LNCaP clone FGC (cell line): Measurements from ENCODE around the gene OR5M11.
"Not testable (repeated sequence)": the region's sequence is repeated elsewhere in the genome, so short reads cannot be mapped to it uniquely, and the experiment has no call there.

Experiments used
- DNase-seq: peaks from one replicate; pipeline ENCODE4 v3.0.0-alpha.2; 2011; ENCODE audit warnings: low read depth
- H3K4me3 ChIP-seq: 2 replicates; pipeline ENCODE4 v1.5.1; 2011; ENCODE audit warnings: mild to moderate bottlenecking, low read depth, low read length, control low read depth
- TF ChIP-seq, protein P1 (sequence below): IDR thresholded peaks from 2 replicates; pipeline ENCODE4 v1.5.1; 2012; ENCODE audit warnings: mild to moderate bottlenecking; ENCODE audit not compliant: control insufficient read depth, insufficient read depth; ENCODE audit errors: extremely low read depth

The OR5M11 gene

GRCh38 chr11:56543157-56543556, at the start of gene OR5M11:
Gene OR5M11, minus strand, starts transcription at chr11:56543257. Its CDS starts 0 bp downstream, at chr11:56543257.
- DNase-seq: no peak
- H3K4me3 ChIP-seq: no peak within 1 kb of the TSS
- TF ChIP-seq, protein P1, sequence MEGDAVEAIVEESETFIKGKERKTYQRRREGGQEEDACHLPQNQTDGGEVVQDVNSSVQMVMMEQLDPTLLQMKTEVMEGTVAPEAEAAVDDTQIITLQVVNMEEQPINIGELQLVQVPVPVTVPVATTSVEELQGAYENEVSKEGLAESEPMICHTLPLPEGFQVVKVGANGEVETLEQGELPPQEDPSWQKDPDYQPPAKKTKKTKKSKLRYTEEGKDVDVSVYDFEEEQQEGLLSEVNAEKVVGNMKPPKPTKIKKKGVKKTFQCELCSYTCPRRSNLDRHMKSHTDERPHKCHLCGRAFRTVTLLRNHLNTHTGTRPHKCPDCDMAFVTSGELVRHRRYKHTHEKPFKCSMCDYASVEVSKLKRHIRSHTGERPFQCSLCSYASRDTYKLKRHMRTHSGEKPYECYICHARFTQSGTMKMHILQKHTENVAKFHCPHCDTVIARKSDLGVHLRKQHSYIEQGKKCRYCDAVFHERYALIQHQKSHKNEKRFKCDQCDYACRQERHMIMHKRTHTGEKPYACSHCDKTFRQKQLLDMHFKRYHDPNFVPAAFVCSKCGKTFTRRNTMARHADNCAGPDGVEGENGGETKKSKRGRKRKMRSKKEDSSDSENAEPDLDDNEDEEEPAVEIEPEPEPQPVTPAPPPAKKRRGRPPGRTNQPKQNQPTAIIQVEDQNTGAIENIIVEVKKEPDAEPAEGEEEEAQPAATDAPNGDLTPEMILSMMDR: no peak

DNA sequence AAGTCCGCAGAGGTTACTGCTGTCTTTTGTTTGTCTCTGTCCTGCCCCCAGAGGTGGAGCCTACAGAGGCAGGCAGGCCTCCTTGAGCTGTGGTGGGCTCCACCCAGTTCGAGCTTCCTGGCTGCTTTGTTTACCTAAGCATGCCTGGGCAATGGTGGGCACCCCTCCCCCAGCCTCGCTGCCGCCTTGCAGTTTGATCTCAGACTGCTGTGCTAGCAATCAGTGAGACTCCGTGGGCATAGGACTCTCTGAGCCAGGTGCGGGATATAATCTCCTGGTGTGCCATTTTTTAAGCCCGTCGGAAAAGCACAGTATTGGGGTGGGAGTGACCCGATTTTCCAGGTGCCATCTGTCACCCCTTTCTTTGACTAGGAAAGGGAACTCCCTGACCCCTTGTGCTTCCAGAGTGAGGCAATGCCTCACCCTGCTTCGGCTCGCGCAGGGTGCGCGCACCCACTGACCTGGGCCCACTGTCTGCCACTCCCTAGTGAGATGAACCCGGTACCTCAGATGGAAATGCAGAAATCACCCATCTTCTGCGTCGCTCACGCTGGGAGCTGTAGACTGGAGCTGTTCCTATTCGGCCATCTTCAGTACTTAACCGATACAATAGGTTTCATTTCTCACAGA, 49.1 kb upstream of the OR5M11 start:
- H3K4me3 ChIP-seq: not testable (repeated sequence)

GRCh38 chr11:56577621-56578020, 34.6 kb upstream of the OR5M11 start, which contains the start of gene OR5M10:
Gene OR5M10, minus strand, starts transcription at chr11:56577721. Its CDS starts 0 bp downstream, at chr11:56577721.
- no peak for DNase-seq
- H3K4me3 ChIP-seq: no peak within 1 kb of the TSS
- TF ChIP-seq, protein P1: no peak

More for the DNA sequence above, 49.1 kb upstream of the OR5M11 start:
- DNase-seq: not testable (repeated sequence)

- no peak overlapping the region for H3K4me3 ChIP-seq
- TF ChIP-seq, protein P1: no peak
- no peak for DNase-seq
These were observed 15.5 kb upstream of the OR5M11 start for GRCh38 chr11:56558574-56558973.

DNA sequence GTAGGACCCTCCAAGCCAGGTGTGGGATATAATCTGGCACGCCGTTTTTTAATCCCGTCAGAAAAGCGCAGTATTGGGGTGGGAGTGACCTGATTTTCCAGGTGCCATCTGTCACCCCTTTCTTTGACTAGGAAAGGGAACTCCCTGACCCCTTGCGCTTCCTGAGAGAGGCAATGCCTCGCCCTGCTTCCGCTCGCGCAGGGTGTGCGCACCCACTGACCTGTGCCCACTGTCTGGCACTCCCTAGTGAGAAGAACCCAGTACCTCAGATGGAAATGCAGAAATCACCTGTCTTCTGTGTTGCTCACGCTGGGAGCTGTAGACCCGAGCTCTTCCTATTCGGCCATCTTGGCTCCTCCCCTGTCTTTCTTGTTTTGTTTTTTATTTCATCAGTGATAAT, 11.6 kb upstream of the OR5M11 start:
- not testable (repeated sequence) for H3K4me3 ChIP-seq, DNase-seq

DNA sequence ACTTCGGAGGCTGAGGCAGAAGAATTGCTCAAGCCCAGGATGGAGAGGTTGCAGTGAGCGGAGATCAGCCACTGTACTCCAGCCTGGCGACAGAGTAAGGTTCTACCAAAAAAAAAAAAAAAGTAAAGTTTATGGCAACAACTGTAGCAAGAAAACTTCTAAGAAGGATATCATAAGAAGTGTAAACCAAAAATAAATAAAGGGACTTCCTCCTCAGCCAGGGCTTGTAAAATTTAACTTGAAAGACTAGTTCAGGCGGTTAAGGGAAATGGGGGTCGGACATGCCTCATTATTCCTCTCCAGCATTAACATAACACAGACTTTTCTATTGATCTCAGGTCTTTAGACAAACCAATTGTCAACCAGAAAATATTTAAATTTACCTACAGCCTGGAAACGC, 2.5 kb upstream of the OR5M11 start:
- TF ChIP-seq, protein P1: no peak
- no peak overlapping the region for H3K4me3 ChIP-seq

GRCh38 chr11:56543739-56544138, 682 bp upstream of the OR5M11 start:
- no peak overlapping the region for H3K4me3 ChIP-seq
- TF ChIP-seq, protein P1: no peak
- no peak for DNase-seq

More for the DNA sequence above, 2.5 kb upstream of the OR5M11 start:
- peak; percentile 46 for DNase-seq

DNA sequence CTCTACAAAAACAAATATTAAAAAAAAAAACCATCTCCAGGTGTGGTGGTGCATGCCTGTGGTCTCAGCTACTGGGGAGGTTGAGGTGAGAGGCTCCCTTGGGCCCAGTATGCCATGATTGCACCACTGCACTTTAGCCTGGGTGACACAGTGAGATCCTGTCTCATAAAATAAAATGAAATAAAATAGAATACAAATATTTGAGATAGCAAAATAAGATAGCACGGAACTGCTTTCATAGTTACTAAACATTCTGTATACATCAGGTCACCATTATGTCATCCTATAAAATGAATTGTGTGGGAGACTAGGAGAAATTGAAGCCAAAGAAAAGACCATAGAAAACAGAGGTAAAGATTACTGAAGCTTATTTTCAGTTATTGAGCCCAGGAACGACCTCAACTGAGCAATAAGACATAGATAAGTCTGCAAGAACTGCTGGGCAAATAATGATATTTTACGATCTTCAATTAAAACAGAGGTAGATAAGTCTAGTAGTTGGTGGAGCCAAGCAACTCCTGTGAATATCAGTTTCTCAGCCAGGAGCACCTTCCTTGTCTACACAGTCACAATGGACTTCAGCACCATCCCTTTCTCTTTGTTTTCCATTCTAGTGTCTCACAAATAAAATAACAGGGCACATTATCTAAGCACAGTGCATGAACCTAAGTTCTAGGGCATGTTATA, 9.9 kb downstream of the OR5M11 start:
- H3K4me3 ChIP-seq: no peak overlapping the region
- TF ChIP-seq, protein P1: no peak

More for the DNA sequence above, 9.9 kb downstream of the OR5M11 start:
- DNase-seq: peak; percentile 75
